ENCODE measurements around the gene LDLRAD4.

The LDLRAD4 gene

DNA sequence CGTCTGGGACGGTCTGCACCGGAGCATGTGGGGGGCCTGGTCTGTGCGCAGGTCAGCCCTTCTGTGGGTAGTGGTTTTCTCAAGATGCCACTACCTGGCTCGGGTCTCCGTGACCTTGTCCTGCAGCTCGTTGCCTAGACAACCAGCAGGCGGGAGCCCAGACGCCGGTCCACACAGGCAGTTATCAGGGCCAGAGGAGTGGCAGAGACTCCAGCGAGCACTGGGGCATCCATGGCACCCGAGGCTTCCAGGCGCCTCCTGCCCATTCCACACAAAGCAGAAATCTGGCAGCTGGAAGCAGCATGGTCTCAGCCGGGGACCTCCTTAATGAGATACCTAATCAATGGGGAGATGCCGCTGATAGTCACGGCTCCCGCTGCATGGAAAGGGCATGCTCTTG, 351.7 kb downstream of the LDLRAD4 start:
- no peak for DNase-seq (ENCODE audit: insufficient read length, low spot score)
- no peak for FAIRE-seq
- TF ChIP-seq POLR2A (IDR thresholded peaks at IDR 0.05; ENCODE audit: low read depth, low read length) = no peak

DNA sequence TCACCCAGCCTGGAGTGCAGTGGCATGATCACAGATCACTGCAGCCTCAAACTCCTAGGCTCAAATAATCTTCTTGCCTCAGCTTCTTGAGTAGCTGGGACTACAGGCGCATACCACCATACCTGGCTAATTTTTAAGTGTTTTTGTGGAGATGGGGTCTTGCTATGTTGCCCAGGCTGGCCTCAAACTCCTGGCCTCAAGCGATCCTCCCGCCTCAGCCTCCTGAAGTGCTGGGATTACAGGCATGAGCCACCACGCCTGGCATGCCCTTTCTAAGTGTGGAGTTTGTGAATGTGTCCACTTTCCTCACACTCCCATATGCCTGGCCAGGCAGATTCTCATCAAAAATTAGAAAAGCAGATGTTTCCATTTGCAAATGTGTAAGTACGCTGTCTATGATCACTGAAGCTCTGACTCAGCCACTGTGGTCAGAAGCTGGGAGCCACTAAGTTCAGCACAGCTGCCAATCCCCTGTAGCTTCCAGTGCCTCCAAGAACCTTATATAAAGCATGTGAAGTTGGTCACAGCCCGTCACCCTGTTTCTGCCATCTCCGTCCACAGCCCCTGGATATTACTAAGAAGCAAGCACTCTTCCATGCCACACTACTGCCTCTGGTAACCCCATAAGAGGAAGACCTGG, 352.4 kb downstream of the LDLRAD4 start:
- DNase-seq (ENCODE audit: insufficient read length, low spot score) (no peak), FAIRE-seq (no peak)

DNA sequence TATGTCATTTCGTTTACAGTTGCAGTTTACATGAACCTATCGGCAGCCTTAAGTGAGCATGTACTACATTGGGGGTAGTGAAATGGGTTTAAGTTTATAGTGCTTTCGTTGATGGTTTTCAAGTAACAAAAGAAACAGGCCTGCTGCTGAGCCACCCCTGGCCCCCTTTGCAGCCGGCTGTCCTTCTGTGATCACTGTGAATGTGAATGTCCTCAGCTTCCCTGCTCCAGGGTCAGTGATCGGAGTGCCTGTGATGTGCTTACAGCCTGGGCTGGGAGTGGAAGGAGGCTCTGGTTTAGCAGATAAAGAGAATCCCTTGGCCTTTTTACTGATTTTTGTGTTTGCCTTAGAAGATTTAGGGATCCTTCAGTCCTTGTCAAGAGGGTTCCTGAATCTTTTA, 353.6 kb downstream of the LDLRAD4 start:
- DNase-seq (ENCODE audit: insufficient read length, low spot score) (no peak), FAIRE-seq (no peak)
- no peak for TF ChIP-seq POLR2A (IDR thresholded peaks at IDR 0.05; ENCODE audit: low read depth, low read length)

More for the DNA sequence above, 352.4 kb downstream of the LDLRAD4 start:
- no peak for TF ChIP-seq POLR2A (IDR thresholded peaks at IDR 0.05; ENCODE audit: low read depth, low read length)

DNA sequence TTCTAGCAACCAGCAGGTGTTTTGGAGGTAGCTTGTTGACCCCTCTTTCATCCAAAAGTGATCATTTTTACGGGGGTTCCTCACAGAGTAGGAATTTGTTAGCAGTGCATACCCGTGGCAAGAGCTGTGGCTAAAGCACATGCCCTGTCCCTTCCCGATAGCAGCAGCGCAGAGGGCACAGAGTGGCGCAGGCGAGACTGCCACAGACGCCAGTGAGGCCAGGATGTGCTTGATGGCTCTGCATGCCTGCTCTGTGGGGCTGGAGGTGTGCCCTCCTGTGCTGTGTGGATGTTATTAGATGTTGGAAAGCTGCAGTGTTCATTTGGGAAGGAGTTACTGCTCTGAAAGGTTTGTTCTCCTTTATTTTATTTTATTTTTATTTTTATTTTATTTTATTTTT, 354.2 kb downstream of the LDLRAD4 start:
- no peak for TF ChIP-seq POLR2A (IDR thresholded peaks at IDR 0.05; ENCODE audit: low read depth, low read length)
- DNase-seq (ENCODE audit: insufficient read length, low spot score) = no peak

GRCh38 chr18:13573750-13574149, 355.2 kb downstream of the LDLRAD4 start:
- TF ChIP-seq POLR2A (IDR thresholded peaks at IDR 0.05; ENCODE audit: low read depth, low read length) = no peak
- FAIRE-seq (no peak), DNase-seq (ENCODE audit: insufficient read length, low spot score) (no peak)

More for the DNA sequence above, 354.2 kb downstream of the LDLRAD4 start:
- FAIRE-seq = no peak

DNA sequence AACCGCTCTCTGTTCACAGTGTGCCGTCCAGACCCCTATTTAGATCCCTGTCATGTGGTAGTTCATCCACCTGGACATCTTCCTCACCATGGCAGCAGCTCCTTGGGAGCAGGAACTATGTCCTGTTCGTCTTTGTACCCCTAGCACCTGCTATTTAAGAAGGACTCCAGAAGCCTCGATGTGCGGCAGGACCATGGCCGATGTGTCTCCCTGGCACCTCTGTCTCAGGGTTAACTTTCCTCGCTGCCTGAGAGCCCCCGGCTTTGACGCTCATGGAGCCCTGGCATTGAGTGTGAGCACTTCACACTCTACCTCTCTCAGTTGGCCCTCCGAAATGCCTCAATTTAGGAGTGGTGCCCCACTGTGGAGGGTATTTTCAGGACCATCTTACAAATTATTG, 355.8 kb downstream of the LDLRAD4 start:
- DNase-seq (ENCODE audit: insufficient read length, low spot score) (no peak), FAIRE-seq (no peak)
- TF ChIP-seq POLR2A (IDR thresholded peaks at IDR 0.05; ENCODE audit: low read depth, low read length) = no peak

DNA sequence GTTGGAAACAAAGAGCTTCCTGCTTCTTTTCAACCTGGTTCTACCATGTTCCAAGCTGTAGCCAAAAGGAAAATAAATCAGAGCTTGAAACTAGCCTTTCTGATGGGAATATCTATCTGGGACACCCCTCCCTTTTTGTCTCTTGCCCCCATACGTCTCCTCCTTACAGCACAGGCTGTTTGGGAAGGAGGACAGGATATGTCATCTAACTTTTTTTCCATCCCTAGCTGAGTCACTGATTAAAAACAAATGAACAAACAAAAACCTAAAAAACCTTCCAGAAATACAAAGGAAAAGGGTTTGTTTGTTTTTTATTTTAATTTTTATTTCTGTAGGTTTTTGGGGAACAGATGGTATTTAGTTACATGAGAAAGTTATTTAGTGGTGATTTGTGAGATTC, 356.2 kb downstream of the LDLRAD4 start:
- no peak for TF ChIP-seq POLR2A (IDR thresholded peaks at IDR 0.05; ENCODE audit: low read depth, low read length)
- no peak for DNase-seq (ENCODE audit: insufficient read length, low spot score)
- FAIRE-seq = no peak

GRCh38 chr18:13576598-13576997, 358.0 kb downstream of the LDLRAD4 start:
- FAIRE-seq (no peak), DNase-seq (ENCODE audit: insufficient read length, low spot score) (no peak)
- no peak for TF ChIP-seq POLR2A (IDR thresholded peaks at IDR 0.05; ENCODE audit: low read depth, low read length)

DNA sequence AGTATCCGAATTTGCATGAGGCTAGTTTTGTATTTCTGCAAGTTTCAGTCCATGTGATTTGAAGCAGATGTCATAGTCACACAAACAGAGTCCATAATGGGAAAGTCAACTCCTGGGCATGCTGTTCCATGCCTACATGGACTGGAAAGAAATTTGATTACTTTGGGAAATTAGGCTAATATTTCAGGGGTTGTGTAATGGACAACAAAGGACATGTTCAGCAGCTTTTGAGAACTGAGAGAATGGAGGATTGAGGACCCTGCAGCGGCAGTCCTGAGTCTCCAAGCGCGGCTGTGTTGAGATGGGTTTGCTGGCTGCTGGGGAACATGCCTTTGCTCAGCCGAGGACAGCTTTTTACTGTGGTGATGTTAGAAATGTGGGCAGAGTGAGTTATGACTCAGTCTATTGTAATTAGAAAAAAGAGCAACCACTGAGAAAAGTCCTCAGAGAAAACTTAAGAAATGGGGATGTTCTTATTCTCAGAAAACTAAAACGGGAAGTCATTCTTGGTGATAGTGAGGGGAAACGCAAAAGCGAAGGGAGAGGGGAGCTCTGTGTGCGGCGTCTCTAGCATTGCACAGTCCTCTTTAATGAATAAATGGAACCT, 358.6 kb downstream of the LDLRAD4 start:
- FAIRE-seq (no peak), DNase-seq (ENCODE audit: insufficient read length, low spot score) (no peak)
- TF ChIP-seq POLR2A (IDR thresholded peaks at IDR 0.05; ENCODE audit: low read depth, low read length) = no peak

GRCh38 chr18:13577781-13578180, 359.2 kb downstream of the LDLRAD4 start:
- FAIRE-seq (no peak), DNase-seq (ENCODE audit: insufficient read length, low spot score) (no peak)
- no peak for TF ChIP-seq POLR2A (IDR thresholded peaks at IDR 0.05; ENCODE audit: low read depth, low read length)

- FAIRE-seq (no peak), DNase-seq (ENCODE audit: insufficient read length, low spot score) (no peak)
- TF ChIP-seq POLR2A (IDR thresholded peaks at IDR 0.05; ENCODE audit: low read depth, low read length) = no peak
These were observed 359.8 kb downstream of the LDLRAD4 start for GRCh38 chr18:13578400-13578799.

DNA sequence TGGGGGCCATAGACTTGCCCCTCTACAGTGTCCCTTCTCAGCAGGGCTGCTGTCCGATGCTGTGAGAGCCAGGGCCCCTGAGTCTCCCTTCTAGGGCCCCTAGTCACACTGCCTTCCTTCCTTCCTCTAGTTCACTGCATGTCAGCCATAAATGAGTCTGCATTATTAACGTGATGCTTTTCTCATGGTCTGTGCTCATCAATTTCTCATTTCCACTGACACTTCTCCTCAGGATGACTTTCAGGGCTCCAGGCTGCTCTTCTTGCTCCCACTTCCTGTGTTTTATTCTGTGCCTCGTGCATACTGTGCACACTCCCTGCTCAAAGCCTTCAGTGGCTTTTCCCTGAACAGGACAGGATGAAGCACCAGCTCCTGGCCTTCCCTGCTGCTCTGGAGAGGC, 361.3 kb downstream of the LDLRAD4 start:
- no peak for TF ChIP-seq POLR2A (IDR thresholded peaks at IDR 0.05; ENCODE audit: low read depth, low read length)

GRCh38 chr18:13580351-13580750, 361.8 kb downstream of the LDLRAD4 start:
- TF ChIP-seq POLR2A (IDR thresholded peaks at IDR 0.05; ENCODE audit: low read depth, low read length) = no peak
- FAIRE-seq (no peak), DNase-seq (ENCODE audit: insufficient read length, low spot score) (no peak)

More for the DNA sequence above, 361.3 kb downstream of the LDLRAD4 start:
- DNase-seq (ENCODE audit: insufficient read length, low spot score) (no peak), FAIRE-seq (no peak)

- no peak for TF ChIP-seq POLR2A (IDR thresholded peaks at IDR 0.05; ENCODE audit: low read depth, low read length)
- FAIRE-seq (no peak), DNase-seq (ENCODE audit: insufficient read length, low spot score) (no peak)
These were observed 362.4 kb downstream of the LDLRAD4 start for GRCh38 chr18:13580991-13581390.

DNA sequence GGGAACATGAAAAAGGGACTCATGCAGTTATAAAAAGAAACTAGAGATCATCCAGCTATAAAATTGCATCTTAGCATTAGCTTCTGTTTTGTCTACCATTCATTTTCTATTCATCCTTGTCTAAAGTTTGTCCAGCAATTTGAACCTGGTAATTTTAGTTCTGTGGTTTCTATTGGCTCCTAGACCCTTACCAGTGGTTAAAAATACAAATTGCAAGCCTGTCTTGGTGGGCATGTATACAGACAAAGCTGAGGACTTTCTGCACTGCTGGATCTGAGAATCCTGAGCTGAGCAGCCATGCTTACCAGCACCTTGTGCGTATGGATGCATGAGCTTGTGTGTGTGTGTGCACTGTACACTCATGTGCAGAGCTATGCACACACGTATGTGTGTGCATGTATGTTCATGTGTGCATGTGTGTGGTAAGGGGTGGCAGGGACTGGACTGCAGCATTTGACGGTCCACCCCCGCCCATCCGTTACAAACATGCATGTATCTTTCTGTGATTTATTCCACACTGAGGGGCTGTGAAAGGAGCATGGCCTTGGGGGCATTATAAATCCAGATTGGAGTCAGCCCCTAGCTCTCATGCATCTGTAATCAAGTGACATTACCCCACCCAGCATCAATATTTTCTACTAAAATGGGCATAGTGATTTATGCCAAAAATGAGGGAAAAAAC, 363.1 kb downstream of the LDLRAD4 start:
- no peak for DNase-seq (ENCODE audit: insufficient read length, low spot score)
- TF ChIP-seq POLR2A (IDR thresholded peaks at IDR 0.05; ENCODE audit: low read depth, low read length) = no peak
- FAIRE-seq = no peak

Measured in H54 (cell line).